IMR-90 (cell line): ENCODE results near the gene CYB5R3. TPM values are rescaled to one million over a fixed set of nuclear protein-coding genes. Genes with fewer than 3 reads are reported as not detected.

ENCODE experiments used
- ATAC-seq: fragments of 200-7000 bp; cut with Tn5 transposase; 2 replicates; pipeline ENCODE4 v1.9.1; 2020; ENCODE audit warnings: low read depth, mild to moderate bottlenecking, moderate library complexity
- BruUV-seq: library from RNA; stranded (reverse); fragments of 400-500 nt; replicated peaks from 2 replicates; lab custom pipeline; 2021; lab: Mats Ljungman, UMichigan
- CTCF ChIA-PET: fragments of 300-600 bp; formaldehyde crosslinking; extraction: SDS; loops from one replicate; lab custom pipeline; 2021; ENCODE audit warnings: antibody characterized with exemption; lab: Yijun Ruan, JAX
- POLR2A ChIA-PET: fragments of 300-600 bp; sonication (Branson Sonifier 250); formaldehyde crosslinking; loops from one replicate; lab custom pipeline; 2022; ENCODE audit warnings: antibody characterized with exemption; ENCODE audit not compliant: unreplicated experiment; lab: Charles Lee
- DNase-seq: peaks from one replicate; pipeline ENCODE4 v3.0.0; 2013
- H2AFZ ChIP-seq: replicated peaks from 2 replicates; pipeline ENCODE3; 2013; ENCODE audit warnings: low read length, mild to moderate bottlenecking; ENCODE audit not compliant: poor library complexity
- H2AK5ac ChIP-seq: 2 replicates; pipeline ENCODE4 v1.6.1; 2013; ENCODE audit warnings: low read depth, low read length, inconsistent platforms
- H2AK9ac ChIP-seq: replicated peaks from 2 replicates; pipeline ENCODE3; 2013; ENCODE audit warnings: mild to moderate bottlenecking, low read depth, low read length, moderate library complexity; ENCODE audit not compliant: poor library complexity
- H2BK120ac ChIP-seq: 2 replicates; pipeline ENCODE4 v1.6.1; 2013; ENCODE audit warnings: low read depth, low read length, inconsistent platforms
- H2BK15ac ChIP-seq: 3 replicates; pipeline ENCODE4 v1.6.1; 2013; ENCODE audit warnings: low read depth, low read length, inconsistent platforms
- H2BK20ac ChIP-seq: 2 replicates; pipeline ENCODE4 v1.6.1; 2013; ENCODE audit warnings: low read depth, mild to moderate bottlenecking, inconsistent platforms, low read length, moderate library complexity
- H2BK5ac ChIP-seq: 2 replicates; pipeline ENCODE4 v1.6.1; 2013; ENCODE audit warnings: mild to moderate bottlenecking, low read depth, low read length, inconsistent platforms; ENCODE audit not compliant: poor library complexity, severe bottlenecking
- H3K14ac ChIP-seq: replicated peaks from 2 replicates; pipeline ENCODE4 v1.6.1; 2013; ENCODE audit warnings: low read depth, low read length, inconsistent platforms
- H3K18ac ChIP-seq: 2 replicates; pipeline ENCODE4 v1.6.1; 2013; ENCODE audit warnings: low read depth, low read length, control low read depth
- H3K23ac ChIP-seq: 2 replicates; pipeline ENCODE4 v1.6.1; 2013; ENCODE audit warnings: low read depth, low read length, inconsistent platforms
- H3K27ac ChIP-seq: 2 replicates; pipeline ENCODE4 v1.5.1; 2013; ENCODE audit warnings: mild to moderate bottlenecking, control low read depth, low read length; ENCODE audit not compliant: insufficient read depth
- H3K27me3 ChIP-seq: 2 replicates; pipeline ENCODE4 v1.6.1; 2013; ENCODE audit warnings: low read length; ENCODE audit not compliant: control insufficient read depth, insufficient read depth
- H3K36me3 ChIP-seq: 2 replicates; pipeline ENCODE4 v1.6.1; 2013; ENCODE audit warnings: low read length, mixed read lengths; ENCODE audit not compliant: control insufficient read depth, insufficient read depth
- H3K4ac ChIP-seq: 2 replicates; pipeline ENCODE4 v1.6.1; 2013; ENCODE audit warnings: low read depth, low read length, inconsistent platforms
- H3K4me1 ChIP-seq: 2 replicates; pipeline ENCODE4 v1.6.1; 2013; ENCODE audit warnings: low read length, mixed read lengths; ENCODE audit not compliant: control insufficient read depth, insufficient read depth
- H3K4me2 ChIP-seq: 2 replicates; pipeline ENCODE4 v1.6.1; 2013; ENCODE audit warnings: low read depth, mild to moderate bottlenecking, control low read depth, low read length, moderate library complexity
- H3K4me3 ChIP-seq: 2 replicates; pipeline ENCODE4 v1.5.1; 2013; ENCODE audit warnings: low read depth, mild to moderate bottlenecking, control low read depth, low read length, moderate library complexity; ENCODE audit not compliant: insufficient read depth
- H3K56ac ChIP-seq: 2 replicates; pipeline ENCODE4 v1.6.1; 2013; ENCODE audit warnings: low read length, inconsistent platforms; ENCODE audit not compliant: insufficient read depth; ENCODE audit errors: extremely low read depth
- H3K79me1 ChIP-seq, 2 experiments: 2 replicates each; pipeline ENCODE4 v1.6.1; 2013; ENCODE audit warnings: low read length in 2 of 2, inconsistent platforms in 1 of 2, low read depth in 1 of 2
- H3K9ac ChIP-seq: 2 replicates; pipeline ENCODE4 v1.6.1; 2013; ENCODE audit warnings: low read depth, low read length, control low read depth
- H3K9me1 ChIP-seq: 2 replicates; pipeline ENCODE4 v1.6.1; 2013; ENCODE audit warnings: low read length, inconsistent platforms; ENCODE audit not compliant: insufficient read depth
- H3K9me3 ChIP-seq: 2 replicates; pipeline ENCODE4 v1.6.1; 2013; ENCODE audit warnings: low read length; ENCODE audit not compliant: control insufficient read depth, insufficient read depth
- H4K20me1 ChIP-seq: 2 replicates; pipeline ENCODE4 v1.6.1; 2013; ENCODE audit warnings: low read length, inconsistent platforms; ENCODE audit not compliant: insufficient read depth
- H4K5ac ChIP-seq: 2 replicates; pipeline ENCODE4 v1.6.1; 2013; ENCODE audit warnings: mild to moderate bottlenecking, low read depth, low read length, control low read depth
- H4K8ac ChIP-seq, 2 experiments: 2 replicates each; pipeline ENCODE4 v1.6.1; 2013; ENCODE audit warnings: low read depth in 2 of 2, low read length in 2 of 2, control low read depth in 1 of 2, inconsistent platforms in 1 of 2
- H4K91ac ChIP-seq: 2 replicates; pipeline ENCODE4 v1.6.1; 2013; ENCODE audit warnings: low read depth, low read length, inconsistent platforms; ENCODE audit not compliant: insufficient read depth
- FOS ChIP-seq: fragments of 150-350 bp; IDR thresholded peaks from 2 replicates; pipeline ENCODE4 v1.6.1; 2016; ENCODE audit warnings: low read depth, low read length
- WGBS, 2 experiments: methylation state at CpG; one replicate each; pipeline versions ENCODE4 v1.1.5 to v1.1.7; 2013; ENCODE audit warnings: missing lambda C conversion rate in 2 of 2; ENCODE audit not compliant: insufficient read length in 1 of 2; ENCODE audit errors: extremely low coverage in 2 of 2; 5-methylcytosine and 5-hydroxymethylcytosine counted together
- dilution Hi-C: fragments of 300-500 bp; cut with HindIII; formaldehyde crosslinking; loops from one replicate; pipeline ENCODE4 v1.14.3; 2018; ENCODE audit warnings: low sequenced_read_pairs; ENCODE audit not compliant: unreplicated experiment
- in situ Hi-C: fragments of 300-500 bp; cut with MboI; formaldehyde crosslinking; loops from 3 replicates; pipeline ENCODE4 v1.14.3; 2019; ENCODE audit warnings: low sequenced_read_pairs, inconsistent platforms, mixed read lengths
- intact Hi-C: fragments of 100-400 bp; cut with micrococcal nuclease; formaldehyde crosslinking; loops from 2 replicates; pipeline ENCODE4 v1.10.0; 2022
- polyA plus RNA-seq, 3 experiments: library from polyadenylated mRNA; depleted of rRNA; stranded (reverse); fragments of >200 nt; gene quantifications; 2 replicates each; pipeline ENCODE4 v1.2.3, GENCODE V29; 2012; ENCODE audit warnings: low replicate concordance in 1 of 3
- total RNA-seq: library from RNA; depleted of rRNA; stranded (reverse); fragments of >200 nt; gene quantifications from 2 replicates; pipeline ENCODE4 v1.2.3, GENCODE V29; 2012
- TF ChIP-seq, protein P1 (sequence below): conservative IDR thresholded peaks from 2 replicates; pipeline ENCODE4 v1.5.1; 2012; ENCODE audit warnings: mild to moderate bottlenecking, low read depth, low read length, improper control_type of control experiment

The CYB5R3 gene
- total and polyA plus RNA-seq, 2 of the 4 experiments (the other 2 are of a cell fraction), result 44.1 to 362 TPM

DNA sequence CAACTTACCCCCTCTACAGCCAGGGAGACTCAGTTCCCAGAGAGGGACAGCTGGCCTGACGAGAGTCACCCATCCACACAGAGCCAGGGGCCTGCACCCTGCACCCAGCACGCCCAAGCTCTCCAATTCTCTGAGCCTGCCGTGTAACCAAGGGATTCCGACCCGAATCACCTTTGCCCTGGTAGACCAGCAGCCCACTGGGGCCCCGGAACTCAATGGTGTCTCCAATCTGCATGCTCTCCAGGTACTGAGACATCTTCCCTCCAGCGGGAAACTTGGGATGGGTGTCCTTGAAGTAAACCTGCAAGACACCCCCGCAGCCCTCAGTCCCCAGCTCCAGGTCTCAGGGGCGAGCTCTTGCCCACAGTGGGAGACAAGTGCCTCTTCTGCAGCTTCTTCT lies 21.2 kb downstream of the CYB5R3 start:
- Histone ChIP-seq H2AK9ac (no peak overlapping the region), H2BK20ac (no peak overlapping the region), H3K23ac (no peak overlapping the region), H3K9me3 (no peaks in the 10 kb centered on the region), H3K4me1 (no peaks in the 10 kb centered on the region), H4K5ac (no peak overlapping the region), H3K18ac (no peak overlapping the region), H3K79me1 (peaks cover 18 to 46% of the 10 kb centered on the region in 2 experiments), H3K27ac (no peak overlapping the region), H3K14ac (no peak overlapping the region), H3K4me2 (no peak overlapping the region), H3K9me1 (0 out of 2 replicates have a peak, but pooled peaks cover 4% of the 10 kb centered on the region), H3K56ac (no peak overlapping the region), H3K27me3 (no peaks in the 10 kb centered on the region), H2BK5ac (no peak overlapping the region), H3K36me3 (peaks cover 79% of the 10 kb centered on the region), H4K20me1 (peaks cover 11% of the 10 kb centered on the region; the same call in 1 of the 2 replicates), H2BK15ac (no peak overlapping the region), H3K4ac (no peak overlapping the region), H2AK5ac (no peak overlapping the region), H2AFZ (no peak overlapping the region), H3K4me3 (no peak overlapping the region), H2BK120ac (no peak overlapping the region), H4K8ac (no peak overlapping the region), H4K91ac (no peak overlapping the region), H3K9ac (no peak overlapping the region)
- dilution Hi-C loops (no loop called here), in situ Hi-C loops (no loop called here), intact Hi-C loops (no loop called here)
- DNase-seq, result no peak
- TF ChIP-seq, protein P1, sequence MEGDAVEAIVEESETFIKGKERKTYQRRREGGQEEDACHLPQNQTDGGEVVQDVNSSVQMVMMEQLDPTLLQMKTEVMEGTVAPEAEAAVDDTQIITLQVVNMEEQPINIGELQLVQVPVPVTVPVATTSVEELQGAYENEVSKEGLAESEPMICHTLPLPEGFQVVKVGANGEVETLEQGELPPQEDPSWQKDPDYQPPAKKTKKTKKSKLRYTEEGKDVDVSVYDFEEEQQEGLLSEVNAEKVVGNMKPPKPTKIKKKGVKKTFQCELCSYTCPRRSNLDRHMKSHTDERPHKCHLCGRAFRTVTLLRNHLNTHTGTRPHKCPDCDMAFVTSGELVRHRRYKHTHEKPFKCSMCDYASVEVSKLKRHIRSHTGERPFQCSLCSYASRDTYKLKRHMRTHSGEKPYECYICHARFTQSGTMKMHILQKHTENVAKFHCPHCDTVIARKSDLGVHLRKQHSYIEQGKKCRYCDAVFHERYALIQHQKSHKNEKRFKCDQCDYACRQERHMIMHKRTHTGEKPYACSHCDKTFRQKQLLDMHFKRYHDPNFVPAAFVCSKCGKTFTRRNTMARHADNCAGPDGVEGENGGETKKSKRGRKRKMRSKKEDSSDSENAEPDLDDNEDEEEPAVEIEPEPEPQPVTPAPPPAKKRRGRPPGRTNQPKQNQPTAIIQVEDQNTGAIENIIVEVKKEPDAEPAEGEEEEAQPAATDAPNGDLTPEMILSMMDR, result no peak
- TF ChIP-seq FOS, result no peak
- ATAC-seq, result no peak
- POLR2A ChIA-PET, result no interaction called here
- 100% methylated on average over 1 of the region's 9 CpGs; no CpG with 5 or more reads in 1 of the 2 experiments for WGBS, 2 experiments
- no TSS peak for BruUV-seq
- CTCF ChIA-PET, result no interaction called here
